ENCODE measurements around the gene TLL1. TPM values are rescaled to one million over a fixed set of nuclear protein-coding genes. Genes with fewer than 3 reads are reported as not detected.

The TLL1 gene
- polyA plus RNA-seq, 1 experiment: not detected

DNA sequence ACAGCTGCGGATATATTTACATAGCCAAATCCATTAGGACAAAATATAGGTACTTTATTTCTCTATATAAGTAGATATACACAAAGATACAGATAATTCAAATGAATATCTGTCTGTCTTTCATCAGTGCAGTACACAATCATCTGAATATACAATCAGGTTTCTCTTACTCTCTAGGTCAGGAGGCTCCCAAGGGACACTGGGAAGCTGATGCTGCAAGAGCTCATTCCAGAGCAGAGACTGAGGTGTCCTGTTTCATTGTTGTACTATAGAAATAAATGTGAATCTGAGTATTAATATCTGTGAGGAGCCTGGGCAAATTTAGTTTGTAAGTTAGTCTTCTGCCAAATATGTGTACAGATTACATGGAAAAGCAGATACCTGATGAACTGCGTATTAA is 4.2 kb downstream of the TLL1 start:
- ChIA-PET POLR2A (no interaction called here), CTCF (interaction anchor here (0.6 kb wide), 1 partner anchor 780 kb away, joined by 3 read pairs; no protein-coding TSS in a partner anchor)
- peaks cover 26% of the 10 kb centered on the region for H3K27me3 ChIP-seq (ENCODE audit: control insufficient read depth, insufficient read depth, low read length)
- no peak overlapping the region for H3K4me3 ChIP-seq (ENCODE audit: low read depth, low read length)
- H3K9me3 ChIP-seq (ENCODE audit: control insufficient read depth, insufficient read depth, low read length): no peaks in the 10 kb centered on the region; the same call in 1 of the 2 replicates
- H3K27ac ChIP-seq (ENCODE audit: low read depth, low read length): no peak overlapping the region
- TF ChIP-seq, protein P1, sequence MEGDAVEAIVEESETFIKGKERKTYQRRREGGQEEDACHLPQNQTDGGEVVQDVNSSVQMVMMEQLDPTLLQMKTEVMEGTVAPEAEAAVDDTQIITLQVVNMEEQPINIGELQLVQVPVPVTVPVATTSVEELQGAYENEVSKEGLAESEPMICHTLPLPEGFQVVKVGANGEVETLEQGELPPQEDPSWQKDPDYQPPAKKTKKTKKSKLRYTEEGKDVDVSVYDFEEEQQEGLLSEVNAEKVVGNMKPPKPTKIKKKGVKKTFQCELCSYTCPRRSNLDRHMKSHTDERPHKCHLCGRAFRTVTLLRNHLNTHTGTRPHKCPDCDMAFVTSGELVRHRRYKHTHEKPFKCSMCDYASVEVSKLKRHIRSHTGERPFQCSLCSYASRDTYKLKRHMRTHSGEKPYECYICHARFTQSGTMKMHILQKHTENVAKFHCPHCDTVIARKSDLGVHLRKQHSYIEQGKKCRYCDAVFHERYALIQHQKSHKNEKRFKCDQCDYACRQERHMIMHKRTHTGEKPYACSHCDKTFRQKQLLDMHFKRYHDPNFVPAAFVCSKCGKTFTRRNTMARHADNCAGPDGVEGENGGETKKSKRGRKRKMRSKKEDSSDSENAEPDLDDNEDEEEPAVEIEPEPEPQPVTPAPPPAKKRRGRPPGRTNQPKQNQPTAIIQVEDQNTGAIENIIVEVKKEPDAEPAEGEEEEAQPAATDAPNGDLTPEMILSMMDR (IDR thresholded peaks at IDR 0.05; ENCODE audit: low read depth, low read length): no peak
- DNase-seq (ENCODE audit: low read depth, low spot score): no peak

DNA sequence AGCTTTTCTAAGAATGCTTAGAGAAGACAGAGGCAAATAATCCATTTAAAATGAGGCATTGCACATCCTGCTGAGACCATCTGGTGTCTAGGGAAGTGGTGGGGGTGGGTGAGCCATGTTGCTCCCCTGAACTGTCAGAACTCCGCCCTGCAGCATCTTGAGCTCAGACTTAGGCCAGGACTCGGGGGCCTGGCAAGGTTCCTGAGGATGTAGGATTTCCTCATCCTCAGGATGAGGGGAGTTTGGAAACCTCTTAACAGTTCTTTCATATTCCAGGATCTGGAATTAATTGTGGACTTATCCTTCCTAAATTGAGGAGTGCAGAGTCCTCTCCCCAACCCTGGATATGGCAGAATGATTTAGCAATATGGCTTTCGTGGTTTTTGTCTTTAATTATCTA is 6.6 kb downstream of the TLL1 start:
- H3K9me3 ChIP-seq (ENCODE audit: control insufficient read depth, insufficient read depth, low read length): no peaks in the 10 kb centered on the region; the same call in 1 of the 2 replicates
- ChIA-PET POLR2A (no interaction called here), CTCF (no interaction called here)
- H3K27me3 ChIP-seq (ENCODE audit: control insufficient read depth, insufficient read depth, low read length): peaks cover 6% of the 10 kb centered on the region
- TF ChIP-seq, protein P1 (IDR thresholded peaks at IDR 0.05; ENCODE audit: low read depth, low read length): no peak
- no peak overlapping the region for H3K27ac ChIP-seq (ENCODE audit: low read depth, low read length)
- no peak overlapping the region for H3K4me3 ChIP-seq (ENCODE audit: low read depth, low read length)
- DNase-seq (ENCODE audit: low read depth, low spot score): no peak

- Histone ChIP-seq H3K27ac (ENCODE audit: low read depth, low read length) (no peak overlapping the region), H3K27me3 (ENCODE audit: control insufficient read depth, insufficient read depth, low read length) (no peaks in the 10 kb centered on the region), H3K4me3 (ENCODE audit: low read depth, low read length) (no peak overlapping the region), H3K9me3 (ENCODE audit: control insufficient read depth, insufficient read depth, low read length) (no peaks in the 10 kb centered on the region)
- ChIA-PET CTCF (no interaction called here), POLR2A (no interaction called here)
- TF ChIP-seq, protein P1 (IDR thresholded peaks at IDR 0.05; ENCODE audit: low read depth, low read length): no peak
- no peak for DNase-seq (ENCODE audit: low read depth, low spot score)
These were observed 21.1 kb downstream of the TLL1 start for GRCh38 chr4:165894159-165894558.

- H3K27me3 ChIP-seq (ENCODE audit: control insufficient read depth, insufficient read depth, low read length): no peaks in the 10 kb centered on the region
- no peak overlapping the region for H3K27ac ChIP-seq (ENCODE audit: low read depth, low read length)
- no peak overlapping the region for H3K4me3 ChIP-seq (ENCODE audit: low read depth, low read length)
- CTCF ChIA-PET: no interaction called here
- DNase-seq (ENCODE audit: low read depth, low spot score): no peak
- TF ChIP-seq, protein P1 (IDR thresholded peaks at IDR 0.05; ENCODE audit: low read depth, low read length): no peak
- POLR2A ChIA-PET: no interaction called here
- H3K9me3 ChIP-seq (ENCODE audit: control insufficient read depth, insufficient read depth, low read length): peaks cover 16% of the 10 kb centered on the region
These were observed 32.5 kb downstream of the TLL1 start for GRCh38 chr4:165905405-165906027.

GRCh38 chr4:165906272-165906671 is 33.2 kb downstream of the TLL1 start:
- TF ChIP-seq, protein P1 (IDR thresholded peaks at IDR 0.05; ENCODE audit: low read depth, low read length): no peak
- H3K4me3 ChIP-seq (ENCODE audit: low read depth, low read length): no peak overlapping the region
- H3K27me3 ChIP-seq (ENCODE audit: control insufficient read depth, insufficient read depth, low read length): no peaks in the 10 kb centered on the region
- POLR2A ChIA-PET: no interaction called here
- peaks cover 16% of the 10 kb centered on the region for H3K9me3 ChIP-seq (ENCODE audit: control insufficient read depth, insufficient read depth, low read length)
- no peak overlapping the region for H3K27ac ChIP-seq (ENCODE audit: low read depth, low read length)
- no peak for DNase-seq (ENCODE audit: low read depth, low spot score)
- CTCF ChIA-PET: no interaction called here

Measured in AG04450 (cell line).